ENCODE measurements around the gene CANX.
"Not testable (repeated sequence)": the region's sequence is repeated elsewhere in the genome, so short reads cannot be mapped to it uniquely, and the experiment has no call there.

The CANX gene

DNA sequence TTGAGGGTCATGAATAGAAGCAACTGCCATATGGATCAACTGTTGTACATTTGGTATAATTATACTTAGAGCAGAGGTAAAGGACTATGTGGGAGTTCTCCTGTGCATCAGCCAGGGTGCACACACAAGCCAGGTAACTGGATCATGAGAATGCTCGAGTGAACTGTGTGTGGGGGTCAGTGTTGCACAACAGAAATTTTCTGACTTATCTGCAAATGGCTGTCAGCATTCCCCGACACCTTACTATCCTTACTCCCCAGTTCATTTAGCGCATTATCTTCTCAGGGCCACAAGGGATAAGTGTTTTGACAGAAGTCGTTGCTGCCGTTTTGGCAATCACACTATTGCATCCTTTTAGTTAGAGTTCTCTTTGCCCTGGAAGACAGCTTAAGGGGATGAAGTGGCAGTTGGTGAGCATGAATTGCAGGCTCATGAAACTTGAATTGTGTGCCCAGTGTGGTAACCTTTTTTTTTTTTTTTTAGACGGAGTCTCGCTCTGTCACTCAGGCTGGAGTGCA is 1.7 kb downstream of the CANX start:
- no peak for DNase-seq

DNA sequence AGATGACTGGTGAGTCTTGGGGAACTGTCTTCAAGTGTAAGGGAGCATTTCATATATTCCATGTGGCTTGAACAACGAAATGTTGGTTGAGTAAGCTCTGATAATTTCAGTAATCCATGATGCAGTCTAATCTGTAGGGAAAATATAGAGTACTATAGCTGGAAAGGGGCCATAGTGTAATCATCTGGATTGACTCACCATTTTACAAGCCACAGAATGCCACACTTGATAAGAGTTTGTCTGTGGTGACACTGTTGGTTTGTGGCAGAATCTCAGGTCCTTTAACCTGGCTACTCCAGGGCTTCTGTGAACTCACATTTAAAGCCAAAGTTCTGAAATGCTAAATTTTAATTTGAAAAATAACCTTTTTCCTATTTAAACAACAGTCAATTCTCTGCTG is 17.5 kb downstream of the CANX start:
- DNase-seq, result no peak

DNA sequence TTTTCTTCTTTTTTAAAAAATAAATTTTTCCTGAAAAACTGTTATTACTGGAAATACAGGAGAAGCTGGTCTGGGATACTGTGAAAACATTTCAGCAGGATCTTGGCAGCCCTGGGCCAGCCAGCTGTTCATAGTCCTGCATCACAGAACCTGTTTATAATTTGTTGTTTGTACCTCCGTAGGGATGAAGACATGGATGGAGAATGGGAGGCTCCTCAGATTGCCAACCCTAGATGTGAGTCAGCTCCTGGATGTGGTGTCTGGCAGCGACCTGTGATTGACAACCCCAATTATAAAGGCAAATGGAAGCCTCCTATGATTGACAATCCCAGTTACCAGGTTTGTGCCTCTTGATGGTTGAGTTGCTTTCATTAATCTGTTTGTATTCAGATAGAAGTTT is 21.5 kb downstream of the CANX start:
- DNase-seq, result no peak

DNA sequence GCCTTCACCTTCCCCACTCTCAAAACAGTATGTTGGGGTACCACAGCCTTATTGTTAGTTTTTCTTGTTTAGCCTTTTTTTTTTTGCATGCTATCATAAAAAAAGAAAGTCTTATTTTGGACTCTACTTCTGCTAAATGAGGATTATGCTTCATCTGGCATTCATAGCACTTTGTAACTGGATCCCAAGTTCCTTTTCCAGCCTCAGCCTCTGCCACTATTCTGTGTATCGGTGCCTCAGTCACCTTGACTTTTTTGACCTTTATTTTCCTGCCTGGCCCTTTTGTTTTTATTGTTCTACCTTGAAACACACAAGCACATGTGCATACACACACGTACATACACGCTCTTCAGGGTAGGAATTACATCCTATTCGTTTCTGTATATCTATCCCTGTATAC is 25.4 kb downstream of the CANX start:
- no peak for DNase-seq

DNA sequence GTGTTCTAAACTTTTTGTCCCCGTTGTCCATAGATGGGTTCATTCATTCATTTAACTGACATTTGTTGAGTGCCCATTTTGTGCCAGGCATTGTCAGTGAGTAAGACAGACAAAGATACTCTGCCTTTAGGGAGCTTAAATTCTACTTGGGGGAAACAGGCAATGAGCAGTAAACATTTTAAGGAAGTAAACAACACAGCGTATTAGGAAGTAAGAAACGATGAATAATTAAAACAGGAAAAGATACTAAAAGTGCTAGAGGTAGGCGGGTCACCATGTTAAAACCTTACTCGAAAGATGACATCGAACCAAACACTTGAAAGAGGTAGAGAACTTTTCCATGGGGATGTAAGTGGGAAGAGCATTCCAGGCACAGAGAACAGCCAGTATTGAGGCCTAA is 28.3 kb downstream of the CANX start:
- DNase-seq, result no peak

DNA sequence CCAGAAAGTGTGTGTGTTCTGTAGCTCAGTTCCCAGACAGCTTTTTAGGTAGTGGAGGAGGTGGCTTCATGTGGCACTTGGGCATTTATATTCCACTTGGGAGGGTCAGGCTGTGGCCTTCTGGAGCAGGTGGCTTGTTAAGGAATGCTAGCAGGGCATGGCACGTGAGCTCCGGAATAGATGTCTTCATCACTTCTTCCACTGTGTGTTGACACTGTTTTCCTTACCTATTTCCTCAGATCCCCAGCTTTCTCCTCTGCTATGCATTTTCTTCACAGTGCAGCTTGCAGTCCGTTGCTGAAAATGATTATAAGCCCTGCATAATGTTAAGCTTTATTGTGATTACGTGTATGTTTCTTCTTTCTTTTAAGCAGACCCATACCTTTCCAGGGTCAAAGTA is 30.5 kb downstream of the CANX start:
- no peak for DNase-seq

DNA sequence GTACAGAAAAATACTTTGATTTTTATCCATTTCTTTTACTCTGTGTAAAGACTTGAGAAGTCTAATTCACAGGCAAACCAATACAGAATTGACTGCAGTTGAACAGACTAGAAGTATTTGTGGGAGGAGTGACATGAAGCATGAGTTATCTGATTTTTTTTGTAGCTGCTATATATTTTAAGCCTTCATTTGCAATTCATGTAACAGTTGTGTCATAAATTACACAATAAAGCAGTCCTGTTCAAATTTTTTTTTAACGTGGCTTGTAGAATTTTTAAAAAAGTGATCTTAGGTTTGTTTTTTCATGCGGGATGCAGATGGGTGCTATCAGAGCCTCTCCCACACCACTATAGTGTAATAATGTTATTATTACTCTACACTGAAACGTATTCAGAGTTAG is 31.0 kb downstream of the CANX start:
- DNase-seq, result no peak

DNA sequence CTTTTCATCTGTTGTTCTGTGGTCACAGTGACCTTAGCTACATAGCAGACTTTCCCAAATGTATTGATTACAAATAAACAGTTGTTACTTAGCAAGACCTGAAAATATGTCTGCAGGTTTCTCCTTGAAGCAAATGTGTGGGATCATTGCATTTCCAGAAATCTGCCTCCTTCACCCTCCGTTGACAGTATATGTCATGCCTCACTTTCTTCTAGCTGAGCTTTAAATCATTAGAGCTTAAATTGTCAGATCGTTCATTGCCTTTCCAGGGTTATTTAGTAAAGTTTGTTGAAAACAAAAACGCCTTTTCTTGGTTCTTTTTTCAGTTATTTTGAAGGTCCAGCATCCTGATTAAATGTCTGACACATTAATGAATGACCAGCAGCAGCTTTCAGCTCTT is 31.6 kb downstream of the CANX start:
- DNase-seq, result no peak

DNA sequence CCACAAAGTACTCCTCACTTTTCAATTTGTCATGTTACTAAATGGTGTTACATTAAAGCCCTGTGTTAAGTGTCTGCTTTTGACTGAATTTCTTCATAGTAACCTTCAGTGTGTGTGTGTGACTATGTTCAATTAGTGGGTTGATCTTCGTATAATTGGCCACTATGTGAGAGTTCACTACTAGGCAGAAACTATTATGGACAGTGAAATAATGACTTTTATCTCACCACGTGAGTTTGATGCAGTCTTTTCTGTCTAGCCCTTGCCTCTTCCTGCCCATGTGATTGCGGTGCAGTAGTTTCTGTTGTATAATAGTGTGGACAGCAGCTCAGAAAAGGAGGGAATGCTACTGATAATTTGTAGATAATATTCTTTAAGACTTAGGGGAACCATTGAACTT is 32.1 kb downstream of the CANX start:
- DNase-seq, result no peak

DNA sequence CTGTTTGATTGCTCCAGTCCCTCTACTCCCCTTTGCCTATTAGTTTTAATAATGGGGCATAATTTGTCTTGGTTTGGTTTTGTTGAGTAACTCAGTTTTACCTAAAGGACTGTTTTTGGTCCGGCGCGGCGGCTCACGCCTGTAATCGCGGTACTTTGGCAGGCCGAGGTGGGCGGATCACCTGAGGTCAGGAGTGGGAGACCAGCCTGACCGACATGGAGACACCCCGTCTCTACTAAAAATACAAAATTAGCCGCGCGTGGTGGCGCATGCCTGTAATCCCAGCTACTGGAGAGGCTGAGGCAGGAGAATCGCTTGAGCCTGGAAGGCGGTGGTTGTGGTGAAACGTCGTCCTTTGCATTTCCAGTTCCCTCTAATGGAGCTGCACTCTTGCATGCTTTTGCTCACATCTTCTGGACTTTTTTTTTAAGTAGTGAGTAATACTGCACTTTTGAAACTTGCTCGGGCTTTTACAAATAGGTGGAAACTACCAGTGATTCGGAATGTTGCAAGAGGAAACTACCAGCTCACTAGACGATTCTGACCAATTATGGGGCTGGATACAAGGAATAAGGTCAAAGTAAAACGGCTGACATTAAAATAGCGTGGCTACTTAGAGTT is 33.1 kb downstream of the CANX start:
- no peak for DNase-seq

DNA sequence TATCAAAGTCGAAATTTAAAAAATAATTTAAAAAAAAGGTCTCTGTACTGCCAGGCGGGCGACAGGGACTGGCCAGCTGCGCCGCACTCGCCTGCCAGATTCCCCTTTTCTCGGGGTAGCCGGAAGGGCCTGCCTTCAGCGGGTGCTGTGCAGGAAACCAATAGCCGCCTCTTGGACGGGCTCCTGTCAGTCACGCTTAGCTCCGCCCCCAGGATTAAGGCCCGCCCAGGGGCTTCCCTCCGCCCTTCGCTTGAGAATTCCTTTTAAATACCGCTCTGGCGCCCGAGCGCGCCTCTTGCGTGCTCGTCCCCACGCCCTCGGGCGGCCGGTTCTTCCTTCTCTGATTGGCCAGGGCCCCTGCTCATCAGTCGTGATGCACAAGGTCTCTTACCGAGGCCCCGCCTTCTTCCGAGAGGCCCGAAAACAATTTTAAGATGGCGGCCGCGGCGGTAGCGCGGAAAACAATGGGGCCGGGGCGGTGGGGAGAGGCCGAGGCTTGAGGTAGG is 33.7 kb downstream of the CANX start, which contains the start of gene MAML1:
Gene MAML1, plus strand, starts transcription at position 411 of the 506 bp plus-strand sequence. CDS start 291 bp downstream, outside the sequence.
- DNase-seq, result peak; percentile 100

DNA sequence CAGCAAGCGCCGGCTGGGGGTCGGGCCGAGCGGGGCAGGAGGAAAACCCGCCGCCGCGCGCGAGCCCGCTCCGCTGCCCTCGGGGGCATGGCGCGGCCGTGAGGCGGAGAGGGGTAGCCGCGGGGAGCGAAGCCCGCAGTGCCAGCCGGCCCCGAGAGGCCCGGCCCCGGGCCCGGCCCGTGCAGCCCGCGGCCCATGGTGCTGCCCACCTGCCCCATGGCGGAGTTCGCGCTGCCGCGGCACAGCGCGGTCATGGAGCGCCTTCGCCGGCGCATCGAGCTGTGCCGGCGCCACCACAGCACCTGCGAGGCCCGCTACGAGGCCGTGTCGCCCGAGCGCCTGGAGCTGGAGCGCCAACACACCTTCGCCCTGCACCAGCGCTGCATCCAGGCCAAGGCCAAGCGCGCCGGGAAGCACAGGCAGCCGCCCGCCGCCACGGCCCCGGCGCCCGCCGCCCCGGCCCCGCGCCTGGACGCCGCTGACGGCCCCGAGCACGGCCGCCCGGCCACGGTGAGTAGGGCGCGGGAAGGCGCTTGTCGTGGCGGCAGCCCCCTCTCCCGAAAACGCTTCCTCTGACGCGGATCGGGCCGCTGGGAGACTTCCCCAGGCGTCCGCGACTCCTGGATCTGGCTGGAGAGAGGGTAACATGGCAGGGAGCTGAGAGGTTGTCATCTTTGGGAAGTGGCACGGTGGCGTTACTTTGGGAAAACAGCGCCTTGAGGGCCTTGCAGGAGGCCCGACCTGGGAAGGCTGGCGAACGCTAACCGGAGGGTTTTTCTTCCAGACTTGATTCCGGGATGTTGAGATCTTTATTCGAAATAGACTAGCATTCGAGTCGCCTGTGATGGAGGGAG is 34.4 kb downstream of the CANX start:
- peak; percentile 17 for DNase-seq

DNA sequence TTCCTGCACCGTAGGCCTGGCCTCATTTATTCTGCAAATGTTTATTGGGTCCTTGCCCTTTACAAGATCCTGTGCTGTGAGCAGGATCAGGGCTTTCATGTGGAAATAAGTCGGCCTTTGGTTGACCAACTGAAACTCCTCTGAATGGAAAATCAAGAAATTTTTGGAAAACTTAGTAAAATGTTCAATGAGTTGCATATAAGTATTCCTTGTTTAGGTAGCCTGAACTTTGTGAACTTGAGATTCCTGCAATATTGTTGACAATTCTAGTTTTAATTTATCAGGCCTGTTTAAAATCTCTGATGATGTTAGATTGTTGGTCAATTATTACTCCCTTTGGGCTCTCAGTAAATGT is 35.0 kb downstream of the CANX start:
- no peak for DNase-seq

DNA sequence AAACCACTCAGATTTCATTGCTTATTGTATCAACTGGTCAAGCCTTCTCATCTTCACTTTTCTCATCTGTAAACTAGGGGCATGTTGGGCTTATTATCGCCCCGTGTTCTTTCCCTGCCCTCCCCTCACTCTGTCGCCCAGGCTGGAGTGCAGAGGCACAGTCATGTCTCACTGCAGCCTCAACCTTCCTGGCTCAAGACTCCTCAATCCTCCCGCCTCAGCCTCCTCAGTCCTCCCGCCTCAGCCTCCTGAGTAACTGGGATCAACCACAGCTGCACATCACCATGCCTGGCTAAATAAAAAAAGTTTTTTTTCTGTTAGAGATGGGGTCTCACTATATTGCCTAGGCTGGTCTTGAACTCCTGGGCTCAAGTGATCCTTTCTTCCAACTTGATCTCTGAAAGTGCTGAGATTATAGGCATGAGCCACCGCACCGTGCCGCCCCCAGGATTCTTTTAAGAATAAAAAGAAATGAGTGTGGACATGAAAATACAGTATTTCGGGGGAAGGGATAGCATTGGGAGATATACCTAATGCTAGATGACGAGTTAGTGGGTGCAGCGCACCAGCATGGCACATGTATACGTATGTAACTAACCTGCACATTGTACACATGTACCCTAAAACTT is 35.9 kb downstream of the CANX start:
- DNase-seq, result no peak

DNA sequence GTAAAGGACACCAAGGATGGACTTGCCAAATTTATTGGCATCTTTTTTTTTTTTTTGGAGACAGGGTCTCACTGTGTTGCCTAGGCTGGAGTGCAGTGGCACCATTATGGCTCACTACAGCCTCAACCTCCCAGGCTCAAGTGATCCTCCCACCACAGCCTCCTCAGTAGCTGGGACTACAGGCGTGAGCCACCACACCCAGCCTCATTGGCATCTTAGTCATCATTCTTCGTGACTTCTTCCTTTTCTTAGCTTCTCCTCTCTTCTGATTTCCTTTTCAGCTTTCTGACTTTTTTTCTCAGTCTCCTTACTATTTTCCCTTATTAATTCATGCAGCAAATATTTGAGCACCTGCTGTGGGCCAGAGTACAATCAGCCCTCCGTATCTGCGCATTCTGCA is 40.0 kb downstream of the CANX start:
- DNase-seq, result no peak

DNA sequence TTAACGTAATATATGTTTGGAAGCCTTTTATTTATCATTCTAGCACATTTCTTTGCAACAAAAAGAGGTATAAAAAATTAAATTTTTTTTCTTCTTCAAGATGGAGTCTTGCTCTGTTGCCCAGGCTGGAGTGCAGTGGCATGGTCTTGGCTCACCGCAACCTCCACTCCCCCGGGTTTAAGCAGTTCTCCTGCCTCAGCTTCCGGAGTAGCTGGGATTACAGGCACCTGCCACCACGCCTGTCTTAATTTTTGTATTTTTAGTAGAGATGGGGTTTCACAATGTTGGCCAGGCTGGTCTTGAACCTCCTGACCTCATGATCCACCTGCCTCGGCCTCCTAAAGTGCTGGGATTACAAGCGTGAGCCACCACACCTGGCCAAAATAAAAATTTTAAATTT is 45.3 kb downstream of the CANX start:
- not testable (repeated sequence) for DNase-seq

DNA sequence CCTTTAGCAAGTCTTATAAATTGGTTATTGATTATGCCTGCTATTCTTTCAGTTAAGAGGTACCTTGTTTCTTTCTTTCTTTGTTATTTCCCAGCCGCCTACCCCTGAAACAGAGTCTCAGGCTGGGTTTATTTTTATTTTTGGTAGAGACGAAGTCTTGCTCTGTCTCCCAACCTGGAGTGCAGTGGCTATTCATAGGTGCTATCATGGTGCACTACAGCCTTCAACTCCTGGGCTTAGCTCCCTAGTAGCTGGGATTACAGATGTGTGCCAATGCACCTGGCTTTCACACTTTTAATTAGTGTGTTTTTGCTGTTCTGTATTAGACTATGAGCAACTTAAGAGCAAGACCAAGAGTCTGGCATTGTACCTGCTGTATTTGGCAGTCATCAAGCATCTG is 48.1 kb downstream of the CANX start:
- no peak for DNase-seq

DNA sequence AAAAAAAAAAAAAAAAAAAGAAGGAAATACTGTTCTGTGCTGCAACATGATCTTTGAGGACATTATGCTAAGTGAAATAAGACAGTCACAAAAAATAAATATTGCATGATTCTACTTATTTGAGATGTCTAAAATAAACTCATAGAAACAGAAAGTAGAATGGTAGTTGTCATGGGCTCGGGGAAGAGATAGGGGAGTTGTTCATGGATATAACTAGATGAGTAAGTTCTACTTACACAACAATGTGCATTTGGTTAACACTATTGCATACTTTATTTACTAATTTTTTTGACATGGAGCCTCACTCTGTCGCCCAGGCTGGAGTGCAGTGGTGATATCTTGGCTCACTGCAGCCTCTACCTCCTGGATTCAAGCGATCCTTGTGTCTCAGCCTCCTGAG is 49.0 kb downstream of the CANX start:
- no peak for DNase-seq

DNA sequence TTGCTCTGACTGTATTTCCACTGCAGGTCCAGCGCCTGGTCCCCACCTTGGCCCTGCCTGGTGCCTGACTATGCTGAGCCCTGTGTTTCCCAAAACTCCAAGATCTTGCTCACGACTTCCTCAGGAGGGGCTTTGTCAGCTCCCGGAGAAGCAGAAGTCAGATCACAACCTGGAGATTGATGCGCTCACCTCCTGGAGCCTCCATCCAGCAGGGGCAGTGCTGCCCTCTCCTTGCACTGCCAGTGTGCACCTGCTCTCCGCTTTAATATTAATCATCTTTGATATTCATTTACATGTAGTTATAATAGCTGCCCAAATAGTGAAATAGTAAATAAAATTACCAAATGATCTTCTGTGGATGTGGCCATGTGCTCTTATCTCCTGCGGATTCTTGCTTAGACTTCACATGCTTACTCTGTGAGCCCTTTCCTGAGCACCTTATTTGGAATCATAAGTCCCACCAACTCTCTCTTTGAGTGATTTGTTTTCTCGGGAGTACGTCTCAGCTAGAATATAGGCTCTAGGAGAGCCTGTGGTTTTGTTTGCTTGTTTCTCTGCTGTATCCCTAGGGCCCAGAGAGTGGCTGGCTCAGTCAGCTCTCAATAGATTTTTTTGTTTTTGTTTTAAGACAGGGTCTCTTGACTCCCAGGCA is 51.2 kb downstream of the CANX start:
- DNase-seq, result no peak

DNA sequence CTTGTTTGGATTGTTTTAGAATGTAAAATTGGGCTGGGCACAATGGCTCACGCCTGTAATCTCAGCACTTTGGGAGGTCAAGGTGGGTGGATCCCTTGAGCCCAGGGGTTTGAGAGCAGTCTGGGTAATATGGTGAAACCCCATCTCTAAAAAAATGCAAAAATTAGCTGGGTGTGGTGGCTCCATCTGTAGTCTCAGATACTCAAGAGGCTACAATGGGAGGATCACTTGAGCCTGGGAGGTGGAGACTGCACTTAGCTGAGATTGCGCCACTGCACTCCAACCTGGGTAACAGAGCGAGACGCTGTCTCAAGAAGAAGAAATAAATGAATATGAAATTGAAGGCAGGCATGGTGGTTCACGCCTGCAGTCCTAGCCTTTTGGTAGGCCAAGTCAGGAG is 55.2 kb downstream of the CANX start:
- DNase-seq, result no peak

DNA sequence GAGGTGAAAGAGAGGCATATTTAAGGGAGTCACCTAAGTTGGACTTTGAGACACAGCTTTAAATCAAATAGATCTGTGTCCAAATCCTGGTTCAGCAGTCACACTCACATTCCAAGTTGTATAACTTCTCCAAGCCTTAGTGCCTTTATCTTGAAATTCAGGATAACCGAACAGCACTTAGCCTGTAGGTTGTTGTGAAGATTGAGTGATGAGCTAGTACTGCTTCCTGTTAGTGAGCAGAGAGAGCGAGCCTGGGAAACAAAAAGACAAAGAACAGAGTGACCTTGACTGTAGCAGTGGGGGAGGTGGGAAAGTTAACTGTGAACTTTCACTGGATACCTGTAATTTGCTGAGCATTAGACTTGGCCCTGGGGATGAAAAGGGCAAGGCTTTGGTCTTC is 56.3 kb downstream of the CANX start:
- no peak for DNase-seq

DNA sequence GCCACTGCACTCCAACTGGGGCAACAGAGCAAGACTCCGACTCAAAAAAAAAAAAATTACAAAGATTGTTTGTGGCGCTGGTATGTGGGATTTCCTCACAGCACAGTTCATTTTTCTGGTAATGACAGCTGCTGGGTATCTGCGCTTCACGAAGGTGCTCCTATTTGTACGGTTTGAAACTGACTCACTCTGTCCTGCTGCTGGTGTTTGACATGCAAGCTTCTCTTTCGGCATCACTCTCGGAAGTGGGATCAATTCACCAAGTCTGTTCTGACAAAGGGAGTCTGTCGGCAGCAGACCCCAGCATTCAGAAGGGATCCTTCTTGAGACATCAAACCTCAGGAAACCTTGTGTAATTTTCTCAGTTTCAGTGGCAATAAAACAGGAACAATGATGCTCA is 60.2 kb downstream of the CANX start:
- no peak for DNase-seq
